Measurements from ENCODE around the gene TIMP2.

Gene TIMP2

DNA sequence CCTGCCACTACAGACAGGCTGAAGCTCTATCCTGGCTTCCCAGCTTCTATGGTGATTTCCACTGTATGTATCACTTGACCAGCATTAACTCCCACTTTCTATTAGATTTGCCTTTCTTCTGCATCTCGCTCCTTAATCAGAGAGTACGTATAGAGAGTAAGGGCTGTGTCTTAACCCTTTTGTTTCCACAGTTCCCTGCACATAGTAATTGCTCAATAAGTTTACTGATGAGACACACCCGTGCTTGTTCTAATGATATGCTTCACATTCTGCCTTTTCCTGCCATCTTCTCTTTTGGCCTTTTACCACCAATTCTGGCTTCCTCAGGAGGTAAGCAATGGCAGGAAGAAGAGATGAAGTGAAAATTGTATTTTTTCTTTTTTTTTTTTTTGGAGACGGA is 64.0 kb downstream of the TIMP2 start:
- DNase-seq: no peak

DNA sequence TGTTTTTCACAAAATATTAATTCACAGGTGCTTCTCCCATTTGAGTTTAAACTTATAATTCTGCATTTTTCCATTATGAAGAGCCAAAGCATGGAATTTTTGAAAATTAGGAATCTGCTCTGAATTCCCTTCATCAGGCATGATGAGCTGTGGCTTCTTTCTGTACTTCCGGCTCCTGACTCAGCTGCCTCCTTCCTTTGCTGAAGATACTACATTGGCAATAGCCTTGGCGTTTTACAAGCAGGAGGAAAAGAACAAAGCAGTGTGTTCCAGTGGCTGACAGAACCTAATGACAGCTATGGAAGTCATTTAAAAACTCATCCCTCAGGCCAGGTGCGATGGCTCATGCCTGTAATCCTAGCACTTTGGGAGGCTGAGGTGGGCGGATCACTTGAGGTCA is 66.1 kb downstream of the TIMP2 start:
- no peak for DNase-seq

DNA sequence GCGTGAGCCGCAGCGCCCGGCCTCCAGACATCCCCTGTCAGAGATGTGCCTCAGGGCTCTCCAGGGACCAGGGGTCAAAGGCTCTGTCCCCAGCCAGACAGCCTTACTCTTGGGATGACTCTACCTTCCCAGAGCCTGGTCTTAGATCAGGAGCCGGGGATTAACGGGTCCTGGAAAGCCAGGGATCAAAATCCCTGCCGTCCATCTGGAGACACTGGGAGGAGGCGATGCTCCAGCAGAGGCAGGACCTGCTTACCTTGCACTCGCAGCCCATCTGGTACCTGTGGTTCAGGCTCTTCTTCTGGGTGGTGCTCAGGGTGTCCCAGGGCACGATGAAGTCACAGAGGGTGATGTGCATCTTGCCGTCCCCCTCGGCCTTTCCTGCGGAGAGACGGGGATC is 67.9 kb downstream of the TIMP2 start:
- DNase-seq: no peak

DNA sequence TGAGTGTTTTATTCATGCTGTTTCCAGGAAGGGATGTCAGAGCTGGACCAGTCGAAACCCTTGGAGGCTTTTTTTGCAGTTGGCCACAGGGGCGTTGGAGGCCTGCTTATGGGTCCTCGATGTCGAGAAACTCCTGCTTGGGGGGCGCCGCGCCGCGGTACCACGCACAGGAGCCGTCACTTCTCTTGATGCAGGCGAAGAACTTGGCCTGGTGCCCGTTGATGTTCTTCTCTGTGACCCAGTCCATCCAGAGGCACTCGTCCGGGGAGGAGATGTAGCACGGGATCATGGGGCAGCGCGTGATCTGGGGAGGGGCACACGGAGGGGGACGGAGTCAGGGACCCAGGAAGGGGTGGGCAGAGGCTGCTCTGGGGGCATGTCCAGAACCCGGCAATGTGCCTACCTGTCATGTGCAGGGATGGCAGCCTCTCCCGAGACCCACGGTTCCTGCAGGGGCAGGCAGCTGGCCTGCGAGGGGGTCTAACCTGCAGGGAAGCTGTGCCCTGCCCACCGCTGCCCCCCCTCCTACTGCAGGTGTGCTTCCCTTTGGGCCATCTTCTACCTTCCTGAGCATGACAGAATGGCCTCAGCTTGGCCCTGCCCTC is 69.5 kb downstream of the TIMP2 start:
- DNase-seq: no peak

DNA sequence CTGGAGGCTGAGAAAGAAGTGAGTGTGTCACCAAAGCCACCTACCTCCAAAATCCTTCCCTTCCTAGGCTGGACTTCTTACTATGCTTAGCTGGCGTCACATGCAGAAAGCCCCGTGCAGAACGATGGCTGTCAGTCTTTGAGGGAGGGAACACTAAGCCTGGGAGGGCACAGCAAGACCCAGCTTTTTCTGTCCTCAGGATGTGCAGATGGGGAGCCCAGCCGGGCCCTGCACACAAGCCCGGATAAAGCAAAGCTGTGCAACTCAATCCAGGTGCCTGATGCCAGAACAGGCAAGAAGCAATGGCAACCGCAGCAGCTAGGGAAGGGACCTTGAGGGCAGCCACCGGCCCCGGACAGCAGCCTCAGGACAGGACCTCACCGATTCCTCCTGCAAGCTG is 70.7 kb downstream of the TIMP2 start:
- no peak for DNase-seq

DNA sequence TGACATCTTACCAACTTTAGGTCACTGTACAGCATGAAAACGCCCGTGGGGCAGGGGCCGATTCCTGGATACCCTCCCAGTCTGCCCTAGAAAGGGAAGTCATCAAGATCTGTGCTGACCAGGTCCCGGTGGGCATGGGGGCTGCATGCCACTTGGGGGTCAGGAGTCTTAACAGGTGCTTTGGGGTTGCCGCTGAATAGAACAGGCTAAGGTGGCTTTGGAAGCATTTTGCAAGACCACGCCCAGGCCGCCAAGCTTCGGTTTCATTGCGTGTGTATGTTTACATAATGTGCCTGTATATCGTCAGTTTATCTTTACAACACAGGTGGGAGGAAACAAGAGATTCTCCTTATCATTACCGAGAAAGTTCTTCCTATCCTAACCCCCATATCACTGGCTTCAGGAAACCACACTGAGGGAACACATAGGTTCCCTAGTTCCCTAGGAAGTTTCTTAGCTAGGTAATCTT is 71.2 kb downstream of the TIMP2 start:
- DNase-seq: no peak

DNA sequence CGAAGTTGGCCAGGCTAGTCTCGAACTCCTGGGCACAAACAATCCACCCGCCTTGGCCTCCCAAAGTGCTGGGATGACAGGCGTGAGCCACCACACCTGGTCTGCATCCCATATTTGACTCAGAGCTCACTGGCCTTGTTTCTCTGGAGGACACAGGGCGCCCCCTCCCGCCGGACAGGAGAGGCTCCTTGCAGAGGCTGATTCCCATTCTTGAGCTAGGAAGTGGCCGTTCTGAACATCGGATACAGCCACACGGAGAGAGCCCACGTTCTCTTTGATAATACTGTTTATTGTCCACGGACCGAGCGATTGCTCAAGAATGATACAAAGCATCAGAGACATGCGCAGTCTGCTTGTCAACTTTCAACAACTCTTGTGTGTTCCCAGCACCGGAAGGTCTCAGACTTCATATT is 72.5 kb downstream of the TIMP2 start:
- no peak for DNase-seq

DNA sequence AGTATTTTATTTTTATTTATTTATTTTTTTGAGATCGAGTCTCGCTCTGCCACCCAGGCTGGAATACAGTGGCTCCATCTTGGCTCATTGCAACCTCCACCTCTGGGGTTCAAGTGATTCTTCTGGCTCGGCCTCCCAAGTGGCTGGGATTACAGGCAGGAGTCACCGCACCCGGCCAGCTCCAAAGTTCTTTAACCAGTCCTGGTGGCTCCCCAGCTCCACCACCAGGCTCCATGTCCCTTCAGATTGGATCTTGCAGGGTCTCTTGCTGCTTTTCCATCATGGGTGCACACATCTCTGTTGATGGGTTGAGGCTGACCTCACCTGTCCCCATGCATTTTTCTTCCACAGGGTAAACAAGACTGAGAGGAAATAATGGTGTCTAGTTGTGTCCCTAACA is 76.2 kb downstream of the TIMP2 start:
- DNase-seq: no peak

DNA sequence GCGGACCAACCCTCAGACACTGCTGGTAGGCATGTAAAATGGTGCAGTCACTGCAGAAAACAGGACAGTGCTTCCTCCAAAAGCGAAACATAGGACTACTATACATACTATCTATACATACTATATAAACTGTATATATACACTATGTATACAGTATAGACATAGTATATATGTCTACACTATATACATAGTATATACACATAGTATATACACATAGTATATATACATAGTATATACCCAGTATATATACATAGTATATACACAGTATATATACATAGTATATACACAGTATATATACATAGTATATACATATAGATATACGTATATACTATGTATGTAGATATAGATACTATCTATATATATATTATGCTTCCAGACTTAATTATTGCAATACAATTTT is 78.1 kb downstream of the TIMP2 start:
- no peak for DNase-seq

DNA sequence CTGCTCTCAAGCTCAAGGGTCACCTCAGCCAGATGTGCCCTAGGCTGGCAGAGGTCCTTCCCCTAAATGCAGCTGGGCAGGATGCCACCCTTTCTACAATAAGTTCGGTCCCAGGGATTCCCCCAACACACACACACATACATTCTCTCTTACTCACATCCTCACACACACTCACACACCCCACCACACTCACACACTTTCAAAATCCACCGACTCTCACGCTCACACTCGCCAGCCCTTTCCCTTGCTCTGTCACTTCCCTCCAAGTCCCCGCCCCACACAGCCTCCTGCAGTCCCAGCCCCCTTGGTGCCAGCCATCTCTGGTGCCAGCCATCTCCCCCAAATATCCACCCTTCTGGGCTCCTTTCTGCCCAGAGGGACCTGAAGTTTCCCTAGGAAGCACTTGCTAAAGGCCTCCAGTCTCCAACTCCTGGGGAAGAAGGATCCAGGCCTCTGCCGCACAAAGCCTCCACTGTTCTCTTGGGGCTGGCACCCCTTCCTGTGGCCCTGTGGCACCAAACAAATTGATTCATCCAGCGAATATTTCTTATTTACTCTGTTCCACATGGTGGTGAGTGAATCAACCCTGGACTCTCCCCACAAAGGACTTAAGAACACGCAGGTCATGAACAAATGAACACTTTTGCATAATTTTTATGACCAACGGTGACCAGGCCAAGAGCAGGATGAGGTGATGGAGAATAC is 80.7 kb downstream of the TIMP2 start:
- no peak for DNase-seq

DNA sequence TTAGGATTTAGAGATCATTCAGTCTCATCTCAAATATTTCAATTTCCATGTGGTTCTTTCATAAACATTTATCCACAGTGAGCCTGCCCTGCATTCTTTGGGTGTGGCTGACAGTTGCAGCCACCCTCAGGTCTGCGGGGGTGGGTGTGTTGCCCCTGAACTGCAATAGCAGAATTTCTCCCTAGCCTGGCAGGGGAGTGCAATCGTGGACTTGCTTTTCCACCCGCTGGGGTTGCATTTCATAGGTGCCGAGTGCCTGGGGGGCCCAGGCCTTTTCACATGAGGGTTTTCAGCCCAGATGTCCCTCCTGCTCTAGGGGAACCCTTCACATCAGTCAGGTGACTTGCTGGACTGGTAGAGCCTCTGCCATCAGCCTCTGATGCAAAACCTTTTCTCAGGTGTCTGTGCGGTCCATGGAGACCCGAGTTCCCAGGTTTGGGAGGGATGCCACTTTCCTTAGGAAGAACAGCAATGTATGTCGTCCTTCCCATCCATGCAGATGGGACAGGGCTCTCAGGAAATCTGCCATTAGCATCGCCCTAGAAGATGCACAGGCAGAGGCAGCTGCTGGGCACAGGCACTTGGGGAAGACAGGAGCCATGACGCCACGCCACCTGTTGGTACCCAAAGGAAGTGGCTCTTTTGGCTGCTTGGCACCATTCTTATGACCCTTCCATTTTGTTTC is 82.2 kb downstream of the TIMP2 start:
- no peak for DNase-seq

DNA sequence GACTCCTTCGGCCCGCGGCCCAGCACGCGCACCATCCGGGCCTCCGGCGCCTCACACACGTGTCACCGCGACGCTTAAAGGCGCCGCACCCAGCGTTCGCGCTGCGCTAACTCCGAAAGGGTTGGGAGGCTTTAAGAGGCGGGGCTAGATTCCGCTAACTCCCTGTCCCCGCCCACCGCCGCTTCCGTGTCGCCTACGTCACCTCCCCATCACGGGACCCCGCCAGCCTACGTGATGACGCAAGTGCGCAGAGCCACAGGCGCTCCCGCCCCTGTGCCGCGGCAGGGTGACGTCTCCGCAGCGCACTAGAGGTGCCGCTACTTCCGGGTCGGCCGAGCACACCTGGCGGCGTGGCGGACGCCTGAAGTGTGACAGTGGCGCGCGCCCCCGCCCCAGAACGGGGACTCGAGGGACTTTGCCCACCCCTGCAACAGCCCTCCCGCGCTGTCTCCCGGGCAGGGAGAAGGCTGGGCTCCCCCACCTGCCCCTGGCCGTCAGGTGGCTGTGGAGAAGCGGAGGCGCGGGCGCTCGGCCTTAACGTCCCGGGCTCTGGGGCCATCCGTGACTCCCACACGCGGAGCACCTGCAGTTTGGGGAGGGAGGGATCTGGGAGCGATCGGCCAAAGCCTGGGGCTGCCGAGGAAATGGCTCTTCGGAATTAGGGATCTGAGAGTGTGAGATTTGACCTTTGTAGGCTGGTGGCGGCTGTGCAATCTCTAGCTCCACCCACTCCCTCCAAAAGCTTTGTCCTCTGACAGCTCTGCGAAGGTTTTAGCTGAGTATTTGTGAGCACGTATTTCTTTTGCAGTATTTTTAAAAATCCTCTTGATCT is 84.2 kb downstream of the TIMP2 start, which contains the start of gene USP36:
TSS of gene USP36 (minus strand) at position 35 of the 832 bp plus-strand sequence. CDS start 4,451 bp downstream, outside the sequence.
- DNase-seq: peak; percentile 98

DNA sequence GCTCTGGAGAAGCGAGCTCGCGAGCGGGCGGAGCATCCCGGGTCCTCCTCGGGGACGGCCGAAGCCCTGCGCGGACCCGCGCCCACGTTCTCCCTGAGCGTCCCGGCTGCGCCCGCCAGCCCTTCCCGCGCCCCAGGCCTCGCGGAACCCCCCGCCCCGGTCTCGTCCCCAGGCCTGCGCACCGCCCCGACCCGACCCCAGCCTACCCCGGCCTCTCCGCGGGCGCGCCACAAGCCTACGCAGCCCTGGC is 84.7 kb downstream of the TIMP2 start:
- DNase-seq: no peak

DNA sequence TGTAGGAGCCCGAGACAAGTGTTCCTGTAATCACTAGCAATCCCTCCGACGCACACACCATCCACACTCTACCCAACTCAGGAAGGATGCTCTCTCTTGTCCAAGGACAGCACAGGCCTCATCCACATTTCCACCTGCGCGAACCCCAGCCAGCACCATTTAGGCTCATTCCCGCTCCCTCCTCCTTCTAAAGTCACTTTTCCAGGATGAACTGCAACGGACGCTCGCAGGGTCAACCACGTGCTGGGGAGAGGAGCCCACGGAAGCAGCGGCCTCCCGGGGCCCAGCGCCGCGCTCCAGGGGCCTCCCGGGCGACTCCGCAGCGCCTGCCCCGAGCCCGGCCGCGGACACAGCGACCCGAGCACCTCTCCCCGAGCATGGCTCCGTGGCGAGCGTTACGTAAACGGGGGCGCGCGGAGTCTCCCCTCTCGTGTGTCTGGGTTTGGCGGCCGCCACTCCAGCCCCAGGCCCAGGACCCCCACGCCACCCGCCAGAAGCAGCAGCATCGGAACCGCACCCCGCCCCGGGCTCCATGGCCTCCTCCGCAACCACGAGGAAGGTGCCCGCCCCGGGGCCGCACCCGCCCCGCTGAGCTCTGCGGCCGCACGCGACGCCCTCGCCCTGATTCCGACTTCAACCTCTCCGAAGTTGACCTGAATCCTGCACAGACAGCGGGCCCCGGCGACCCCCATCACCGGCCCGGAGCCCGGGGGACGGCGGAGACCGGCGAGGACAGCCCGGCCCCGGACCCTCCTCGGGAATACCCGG is 85.2 kb downstream of the TIMP2 start:
- no peak for DNase-seq

DNA sequence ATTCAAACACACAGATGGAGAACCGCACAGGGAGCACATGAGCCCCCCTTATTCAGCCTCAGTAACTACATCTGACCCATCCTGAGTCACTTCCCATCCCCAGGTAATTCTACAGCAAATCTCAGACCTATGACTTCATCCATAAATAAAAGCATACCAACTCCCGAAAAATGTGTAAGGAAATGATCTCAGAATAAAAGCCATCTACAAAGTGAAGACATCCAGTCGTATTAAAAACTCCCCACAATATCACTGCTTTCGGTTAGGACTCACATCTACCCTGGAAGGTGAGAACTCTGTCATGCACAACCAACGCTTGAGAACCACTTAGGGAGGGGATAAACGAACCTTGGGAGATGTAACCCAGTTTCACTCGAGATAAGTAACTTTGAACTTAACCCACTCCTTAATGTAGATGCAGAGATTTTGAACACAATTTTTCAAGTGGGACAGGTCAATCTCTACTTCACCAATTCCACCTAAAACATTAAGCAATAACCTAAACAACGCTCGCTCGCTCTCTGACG is 85.9 kb downstream of the TIMP2 start:
- DNase-seq: no peak

DNA sequence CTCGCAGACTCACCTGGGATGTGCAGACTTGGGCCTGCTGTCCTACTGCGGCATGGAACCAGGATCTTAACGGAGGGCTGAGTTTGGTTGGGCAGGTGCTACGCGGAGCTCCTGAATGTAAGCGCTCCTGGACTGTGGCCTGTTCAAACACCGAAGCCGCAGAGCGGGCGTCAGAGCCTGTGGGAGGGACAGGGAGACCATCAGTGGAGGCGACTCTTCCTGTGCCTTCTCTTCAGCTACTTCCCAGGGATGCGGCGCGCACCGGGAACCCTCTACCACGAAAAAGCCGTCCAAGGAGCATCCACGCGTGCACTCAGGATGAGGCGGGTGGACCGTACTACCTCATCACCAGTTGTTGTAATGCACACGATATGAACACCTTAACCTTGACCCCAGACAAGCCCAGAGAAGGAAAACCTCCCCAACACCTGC is 86.6 kb downstream of the TIMP2 start:
- no peak for DNase-seq

DNA sequence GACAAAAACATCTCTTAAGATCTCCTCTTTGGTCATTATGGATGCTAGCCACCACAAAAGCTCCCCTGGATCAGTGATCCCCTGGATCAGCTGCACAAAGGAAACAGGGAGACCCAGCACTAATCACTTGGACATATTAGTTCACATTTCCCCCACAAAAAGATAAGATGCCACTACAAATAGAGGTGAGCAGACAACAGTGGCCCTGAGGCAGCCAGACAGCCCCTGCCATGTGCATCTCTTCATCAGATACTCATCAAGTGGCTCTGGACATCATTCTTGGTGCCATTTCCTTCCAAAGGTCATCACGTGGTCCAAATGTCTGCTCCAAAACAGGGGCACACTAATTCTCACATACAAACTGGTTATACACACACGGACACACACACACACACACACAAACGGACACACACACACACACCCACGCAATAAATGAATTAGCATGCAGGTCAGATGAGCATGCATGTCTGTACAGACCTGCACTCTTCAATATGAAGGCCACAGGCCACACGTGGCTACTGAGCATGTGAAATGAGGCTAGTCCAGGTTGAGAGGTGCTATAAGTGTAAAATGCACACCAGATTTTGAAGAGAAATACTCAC is 88.7 kb downstream of the TIMP2 start:
- DNase-seq: no peak

DNA sequence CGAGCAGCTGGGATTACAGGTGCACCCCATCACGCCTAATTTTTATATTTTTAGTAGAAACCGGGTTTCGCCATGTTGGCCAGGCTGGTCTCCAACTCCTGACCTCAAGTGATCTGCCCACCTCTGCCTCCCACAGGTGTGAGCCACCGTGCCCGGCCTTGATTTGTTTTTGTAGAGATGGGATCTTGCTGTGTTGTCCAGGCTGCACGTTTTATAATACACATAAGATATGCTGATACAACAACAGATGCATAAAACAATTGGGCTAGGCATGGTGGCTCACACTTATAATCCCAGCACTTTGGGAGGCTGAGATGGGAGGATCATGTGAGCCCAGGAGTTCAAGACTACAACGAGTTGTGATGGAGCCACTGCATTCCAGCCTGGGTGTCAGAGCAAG is 90.6 kb downstream of the TIMP2 start:
- no peak for DNase-seq

DNA sequence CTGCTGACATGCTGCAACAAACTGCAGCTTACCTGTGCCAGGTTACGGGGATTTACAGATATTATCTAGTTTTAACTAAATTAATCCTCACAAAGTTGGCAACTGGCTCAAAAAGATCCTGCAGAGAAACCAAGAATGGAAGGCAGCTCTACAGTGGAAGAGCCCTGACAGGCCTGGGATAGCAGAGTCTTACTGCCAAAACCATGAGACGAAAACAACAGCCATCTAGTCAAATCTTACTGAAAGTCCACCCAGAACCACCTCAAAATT is 92.7 kb downstream of the TIMP2 start:
- no peak for DNase-seq

DNA sequence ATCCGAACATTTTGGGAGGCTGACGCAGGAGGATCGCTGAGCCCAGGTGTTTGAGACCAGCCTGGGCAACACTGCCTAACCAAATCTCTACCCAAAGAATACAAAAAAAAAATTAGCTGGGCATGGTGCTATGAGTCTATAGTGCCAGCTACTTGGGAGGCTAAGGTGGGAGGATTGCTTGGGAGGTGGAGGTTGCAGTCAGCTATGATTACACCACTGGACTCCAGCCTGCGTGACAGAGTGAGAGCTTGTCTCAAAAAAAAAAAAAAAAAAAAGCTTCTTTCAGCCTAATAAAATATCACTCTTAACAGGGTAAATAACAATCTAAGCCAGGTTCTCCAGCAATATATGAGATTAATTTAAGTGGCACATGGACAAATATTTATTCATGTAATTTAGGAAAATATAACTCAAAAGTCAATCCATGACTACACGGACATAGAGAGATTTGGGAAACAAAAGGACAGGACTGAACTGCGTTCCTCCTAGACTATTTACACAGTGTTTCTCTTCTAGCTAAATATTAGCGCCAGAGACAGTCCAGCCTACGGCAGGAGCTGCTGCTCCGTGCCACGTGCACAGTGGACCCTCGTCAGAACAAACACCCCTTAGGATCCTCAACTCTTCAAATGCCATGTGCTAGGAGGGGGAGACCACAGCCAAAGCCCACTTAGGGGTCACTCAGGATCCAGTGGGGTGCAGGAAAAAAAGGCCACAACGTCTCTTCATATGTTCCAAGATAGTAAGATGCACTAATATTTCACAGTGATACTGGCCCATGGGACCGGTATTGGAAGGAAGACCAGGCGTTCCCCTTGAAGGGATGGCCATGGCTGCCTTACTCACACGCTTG is 93.3 kb downstream of the TIMP2 start:
- DNase-seq: no peak

DNA sequence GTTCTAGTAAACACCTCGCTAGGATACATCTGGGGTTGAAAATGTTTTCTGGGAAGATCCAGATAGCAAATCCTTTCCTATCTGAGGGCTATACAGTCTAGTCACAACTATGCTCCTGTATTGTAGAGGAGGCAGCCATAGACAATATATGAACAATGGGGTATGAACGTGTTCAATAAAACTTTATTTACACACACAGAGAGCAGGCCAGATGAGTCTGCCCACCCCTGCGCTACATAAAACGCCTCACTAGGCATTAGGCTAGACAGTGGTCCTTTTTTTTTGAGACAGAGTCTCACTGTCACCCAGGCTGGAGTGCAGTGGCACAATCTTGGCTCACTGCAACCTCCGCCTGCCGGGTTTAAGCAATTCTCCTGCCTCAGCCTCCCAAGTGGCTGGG is 95.7 kb downstream of the TIMP2 start:
- DNase-seq: no peak

Data from KG1 (cell line).